GM12878 (cell line): Measurements from ENCODE around the gene RRAD. TPM values are rescaled to one million over a fixed set of nuclear protein-coding genes. Genes with fewer than 3 reads are reported as not detected.

Experiments used
- ATAC-seq: fragments of 200-7000 bp; cut with Tn5 transposase; 3 replicates; pipeline ENCODE4 v1.9.1; 2020; ENCODE audit warnings: mild to moderate bottlenecking, moderate library complexity
- BruUV-seq: library from RNA; stranded (reverse); fragments of 400-500 nt; replicated peaks from 2 replicates; lab custom pipeline; 2021; lab: Mats Ljungman, UMichigan
- CTCF ChIA-PET: fragments of 300-600 bp; sonication (Branson Sonifier 250); formaldehyde crosslinking; extraction: SDS; loops from one replicate; lab custom pipeline; 2021; ENCODE audit warnings: inconsistent platforms; lab: Yijun Ruan, JAX
- POLR2A ChIA-PET: fragments of 350-600 bp; formaldehyde crosslinking; extraction: SDS; loops from one replicate; lab custom pipeline; 2021; ENCODE audit warnings: inconsistent platforms; lab: Charles Lee
- RAD21 ChIA-PET: fragments of 300-600 bp; sonication (Branson Sonifier 250); formaldehyde crosslinking; loops from one replicate; lab custom pipeline; 2023; ENCODE audit warnings: antibody characterized with exemption; ENCODE audit not compliant: unreplicated experiment; lab: Charles Lee
- SMC1A ChIA-PET: fragments of 300-600 bp; sonication (Branson Sonifier 250); formaldehyde crosslinking; loops from one replicate; lab custom pipeline; 2023; ENCODE audit not compliant: unreplicated experiment, uncharacterized antibody; lab: Charles Lee
- DNase-seq: peaks from one replicate; pipeline ENCODE4 v3.0.0-alpha.2; 2011; ENCODE audit warnings: low read depth, low spot score
- FAIRE-seq: peaks from 3 replicates; lab custom pipeline; 2011; peaks lifted over from hg19 to GRCh38; lab: Jason Lieb, UNC
- H2AFZ ChIP-seq: 2 replicates; pipeline ENCODE4 v1.6.0; 2011; ENCODE audit warnings: low read depth, low read length, control low read depth; ENCODE audit not compliant: control insufficient read depth
- H3K27ac ChIP-seq: 2 replicates; pipeline ENCODE4 v1.5.1; 2011; ENCODE audit warnings: control low read depth; ENCODE audit not compliant: control insufficient read depth, insufficient read depth
- H3K27me3 ChIP-seq, 2 experiments: replicated peaks in 1 of 2; 2 replicates each; pipeline versions ENCODE4 v1.6.0 to v1.6.1; 2011; ENCODE audit warnings: low read length in 1 of 2; ENCODE audit not compliant: control insufficient read depth in 2 of 2, insufficient read depth in 2 of 2
- H3K36me3 ChIP-seq, 2 experiments: 2 replicates each; pipeline ENCODE4 v1.5.1; 2011; ENCODE audit warnings: low read length in 1 of 2; ENCODE audit not compliant: control insufficient read depth in 2 of 2, insufficient read depth in 2 of 2
- H3K4me1 ChIP-seq: 2 replicates; pipeline ENCODE4 v1.6.1; 2011; ENCODE audit warnings: mild to moderate bottlenecking, low read length, moderate library complexity, mixed read lengths; ENCODE audit not compliant: control insufficient read depth, insufficient read depth
- H3K4me2 ChIP-seq: 2 replicates; pipeline ENCODE4 v1.6.0; 2011; ENCODE audit warnings: control low read depth; ENCODE audit not compliant: control insufficient read depth, insufficient read depth
- H3K4me3 ChIP-seq: fragments of 200-600 bp; sonication (generic); 2 replicates; pipeline ENCODE4 v1.5.1; 2016
- H3K79me2 ChIP-seq: 2 replicates; pipeline ENCODE4 v1.6.0; 2011; ENCODE audit warnings: low read length; ENCODE audit not compliant: control insufficient read depth, insufficient read depth
- H3K9ac ChIP-seq: 2 replicates; pipeline ENCODE4 v1.8.0; 2011; ENCODE audit warnings: low read length, control low read depth, mixed read lengths; ENCODE audit not compliant: control insufficient read depth, insufficient read depth
- H3K9me3 ChIP-seq: replicated peaks from 3 replicates; pipeline ENCODE4 v1.5.1; 2011; ENCODE audit warnings: mild to moderate bottlenecking, low read length; ENCODE audit not compliant: control insufficient read depth, insufficient read depth
- H4K20me1 ChIP-seq: 2 replicates; pipeline ENCODE4 v1.6.0; 2011; ENCODE audit not compliant: control insufficient read depth, insufficient read depth
- BMI1 ChIP-seq: fragments of 450-650 bp; IDR thresholded peaks from 2 replicates; pipeline ENCODE4 v1.6.1; 2016; ENCODE audit warnings: mild to moderate bottlenecking, moderate library complexity, borderline replicate concordance
- CHD4 ChIP-seq: fragments of 200-600 bp; sonication (generic); IDR thresholded peaks from 2 replicates; pipeline ENCODE4 v1.6.1; 2016; ENCODE audit warnings: mild to moderate bottlenecking
- EZH2 ChIP-seq: IDR thresholded peaks from 2 replicates; pipeline ENCODE4 v1.6.1; 2012; ENCODE audit warnings: low read depth, mild to moderate bottlenecking, control low read depth, inconsistent platforms, low read length, borderline replicate concordance; ENCODE audit not compliant: control insufficient read depth
- HDAC6 ChIP-seq: fragments of 200-600 bp; sonication (generic); IDR thresholded peaks from one replicate; pipeline ENCODE4 v1.8.0; 2017; ENCODE audit warnings: antibody characterized with exemption; ENCODE audit not compliant: unreplicated experiment
- HDGF ChIP-seq: fragments of 450-650 bp; IDR thresholded peaks from 2 replicates; pipeline ENCODE4 v1.6.1; 2016; ENCODE audit warnings: antibody characterized with exemption
- KLF5 ChIP-seq: fragments of 450-650 bp; IDR thresholded peaks from 2 replicates; pipeline ENCODE4 v1.6.1; 2014; ENCODE audit warnings: mild to moderate bottlenecking; ENCODE audit not compliant: partially characterized antibody
- NBN ChIP-seq: fragments of 450-650 bp; IDR thresholded peaks from 2 replicates; pipeline ENCODE4 v1.6.1; 2016
- NKRF ChIP-seq: fragments of 450-650 bp; conservative IDR thresholded peaks from 2 replicates; pipeline ENCODE4 v1.6.1; 2017; ENCODE audit warnings: mild to moderate bottlenecking, moderate library complexity
- NR2C2 ChIP-seq: IDR thresholded peaks from 2 replicates; pipeline ENCODE4 v1.6.1; 2011; ENCODE audit warnings: borderline replicate concordance, low read depth; ENCODE audit not compliant: control insufficient read depth, insufficient read length
- PAX8 ChIP-seq: fragments of 450-650 bp; IDR thresholded peaks from 2 replicates; pipeline ENCODE4 v1.6.1; 2017; ENCODE audit warnings: mild to moderate bottlenecking, moderate library complexity
- SMC3 ChIP-seq: IDR thresholded peaks from 2 replicates; pipeline ENCODE4 v1.6.1; 2011; ENCODE audit warnings: low read length, improper control_type of control experiment, borderline replicate concordance
- TBL1XR1 ChIP-seq: IDR thresholded peaks from 2 replicates; pipeline ENCODE4 v1.6.1; 2012; ENCODE audit warnings: low read depth, low read length, improper control_type of control experiment
- ZSCAN29 ChIP-seq: fragments of 450-650 bp; IDR thresholded peaks from 2 replicates; pipeline ENCODE4 v1.6.1; 2017; ENCODE audit warnings: mild to moderate bottlenecking, moderate library complexity
- WGBS: methylation state at CpG from one replicate; pipeline ENCODE4 v1.1.6; 2016; ENCODE audit warnings: low lambda C conversion rate; ENCODE audit not compliant: insufficient replicate concordance, insufficient coverage; ENCODE audit errors: missing lambda C conversion rate; 5-methylcytosine and 5-hydroxymethylcytosine counted together
- in situ Hi-C: fragments of 300-500 bp; cut with MboI; formaldehyde crosslinking; loops from 9 replicates; pipeline ENCODE4 v1.14.3; 2018; ENCODE audit warnings: mixed read lengths
- intact Hi-C: fragments of 100-400 bp; cut with micrococcal nuclease; formaldehyde crosslinking; loops from one replicate; pipeline ENCODE4 v1.14.2; 2022; ENCODE audit not compliant: unreplicated experiment
- polyA plus RNA-seq, 11 experiments: library from polyadenylated mRNA; depleted of rRNA in 4 of 11; unstranded in 6 of 11; stranded (reverse) in 5 of 11; fragments of >200 nt; fragmentation: Nextera tagmentation in 4 of 11; fragmentation: Illumina TruSeq in 1 of 11; extraction: Ambion mirVana in 4 of 11; extraction: Trizol in 1 of 11; gene quantifications; 1 replicate in 1 of 11; 2 replicates in 10 of 11; pipeline versions ENCODE4 v1.2.1 to v1.2.3, GENCODE V29; 2011 to 2016; ENCODE audit warnings: inconsistent platforms in 2 of 11, missing spikeins in 2 of 11, low read depth in 1 of 11
- total RNA-seq, 4 experiments: library from RNA; depleted of rRNA in 3 of 4; stranded (reverse); fragments of >200 nt in 3 of 4; fragmentation: Illumina TruSeq in 1 of 4; extraction: Trizol in 1 of 4; gene quantifications; 2 replicates each; pipeline versions ENCODE4 v1.2.1 to v1.2.3, GENCODE V29; 2013 to 2021
- TF ChIP-seq, protein P1 (sequence below): fragments of 450-650 bp; IDR thresholded peaks from 2 replicates; pipeline ENCODE4 v1.6.1; 2017; ENCODE audit warnings: mild to moderate bottlenecking, moderate library complexity
- TF ChIP-seq, protein P2 (sequence below): fragments of 450-650 bp; IDR thresholded peaks from 2 replicates; pipeline ENCODE4 v1.6.1; 2016; ENCODE audit warnings: mild to moderate bottlenecking, moderate library complexity, borderline replicate concordance

RRAD gene
- total and polyA plus RNA-seq, 10 of the 15 experiments (the other 5 are each of a cell fraction or from before 2014, with no cell fraction given): 0.11 to 8.5 (median 2.8) TPM

DNA sequence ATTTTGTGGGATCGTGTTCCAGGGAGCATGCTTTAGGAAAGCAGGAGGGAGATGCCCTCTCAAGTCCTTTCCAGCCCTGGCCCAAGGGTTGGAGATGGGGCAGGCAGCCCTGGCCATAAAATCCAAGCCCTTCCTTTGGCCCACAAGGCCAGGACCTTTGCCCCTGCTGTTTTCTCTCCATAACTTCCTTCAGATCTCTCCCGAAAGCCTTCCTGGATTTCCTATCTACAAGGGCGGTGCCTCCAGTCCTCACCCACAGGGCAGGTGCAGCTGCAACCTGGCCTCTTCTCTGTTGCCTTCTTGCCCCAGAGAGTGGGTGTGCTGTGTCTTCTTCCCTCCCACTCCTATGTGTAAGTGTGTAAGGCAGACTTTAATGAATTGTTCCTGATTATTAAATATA is 53.5 kb downstream of the RRAD start:
- DNase-seq (no peak), ATAC-seq (no peak), FAIRE-seq (no peak)
- intact Hi-C loops (loop anchor here (2.0 kb wide), 1 partner anchor 143 kb away; no protein-coding TSS in a partner anchor), in situ Hi-C loops (no loop called here)
- 61% methylated on average over 3 of the region's 3 CpGs for WGBS
- H3K9me3 ChIP-seq: no peaks in the 10 kb centered on the region
- ChIA-PET SMC1A (interaction anchor here (1.3 to 1.6 kb wide), 3 partner anchors 10 to 43 kb away, joined by 4 to 5 read pairs (median 4); partner anchors contain the start of gene NAE1), CTCF (interaction anchor here (0.7 to 7.5 kb wide), 20 partner anchors 9 to 324 kb away, joined by 3 to 106 read pairs (median 6); partner anchors contain the start of gene NAE1), RAD21 (interaction anchor here (1.3 to 2.2 kb wide), 3 partner anchors 10 to 465 kb away, joined by 3 to 12 read pairs (median 7); partner anchors contain the start of gene NAE1), POLR2A (no interaction called here)
- no peaks in the 10 kb centered on the region for H4K20me1 ChIP-seq
- H3K4me1 ChIP-seq: peaks cover 16% of the 10 kb centered on the region
- no peak overlapping the region for H3K9ac ChIP-seq
- H3K4me3 ChIP-seq: no peak overlapping the region
- no TSS peak for BruUV-seq
- no peaks in the 10 kb centered on the region for H3K36me3 ChIP-seq
- H3K79me2 ChIP-seq: no peaks in the 10 kb centered on the region
- H3K4me2 ChIP-seq: no peak overlapping the region
- H3K27me3 ChIP-seq: no peaks in the 10 kb centered on the region
- H3K27ac ChIP-seq: no peak overlapping the region
- no peak overlapping the region for H2AFZ ChIP-seq
- no peak for TF ChIP-seq NR2C2
- TF ChIP-seq CHD4: no peak
- no peak for TF ChIP-seq PAX8
- no peak for TF ChIP-seq NBN
- no peak for TF ChIP-seq KLF5
- TF ChIP-seq TBL1XR1: no peak
- TF ChIP-seq HDAC6: no peak
- TF ChIP-seq ZSCAN29: no peak
- TF ChIP-seq, protein P1, sequence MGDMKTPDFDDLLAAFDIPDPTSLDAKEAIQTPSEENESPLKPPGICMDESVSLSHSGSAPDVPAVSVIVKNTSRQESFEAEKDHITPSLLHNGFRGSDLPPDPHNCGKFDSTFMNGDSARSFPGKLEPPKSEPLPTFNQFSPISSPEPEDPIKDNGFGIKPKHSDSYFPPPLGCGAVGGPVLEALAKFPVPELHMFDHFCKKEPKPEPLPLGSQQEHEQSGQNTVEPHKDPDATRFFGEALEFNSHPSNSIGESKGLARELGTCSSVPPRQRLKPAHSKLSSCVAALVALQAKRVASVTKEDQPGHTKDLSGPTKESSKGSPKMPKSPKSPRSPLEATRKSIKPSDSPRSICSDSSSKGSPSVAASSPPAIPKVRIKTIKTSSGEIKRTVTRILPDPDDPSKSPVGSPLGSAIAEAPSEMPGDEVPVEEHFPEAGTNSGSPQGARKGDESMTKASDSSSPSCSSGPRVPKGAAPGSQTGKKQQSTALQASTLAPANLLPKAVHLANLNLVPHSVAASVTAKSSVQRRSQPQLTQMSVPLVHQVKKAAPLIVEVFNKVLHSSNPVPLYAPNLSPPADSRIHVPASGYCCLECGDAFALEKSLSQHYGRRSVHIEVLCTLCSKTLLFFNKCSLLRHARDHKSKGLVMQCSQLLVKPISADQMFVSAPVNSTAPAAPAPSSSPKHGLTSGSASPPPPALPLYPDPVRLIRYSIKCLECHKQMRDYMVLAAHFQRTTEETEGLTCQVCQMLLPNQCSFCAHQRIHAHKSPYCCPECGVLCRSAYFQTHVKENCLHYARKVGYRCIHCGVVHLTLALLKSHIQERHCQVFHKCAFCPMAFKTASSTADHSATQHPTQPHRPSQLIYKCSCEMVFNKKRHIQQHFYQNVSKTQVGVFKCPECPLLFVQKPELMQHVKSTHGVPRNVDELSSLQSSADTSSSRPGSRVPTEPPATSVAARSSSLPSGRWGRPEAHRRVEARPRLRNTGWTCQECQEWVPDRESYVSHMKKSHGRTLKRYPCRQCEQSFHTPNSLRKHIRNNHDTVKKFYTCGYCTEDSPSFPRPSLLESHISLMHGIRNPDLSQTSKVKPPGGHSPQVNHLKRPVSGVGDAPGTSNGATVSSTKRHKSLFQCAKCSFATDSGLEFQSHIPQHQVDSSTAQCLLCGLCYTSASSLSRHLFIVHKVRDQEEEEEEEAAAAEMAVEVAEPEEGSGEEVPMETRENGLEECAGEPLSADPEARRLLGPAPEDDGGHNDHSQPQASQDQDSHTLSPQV: no peak
- TF ChIP-seq BMI1: no peak
- TF ChIP-seq, protein P2, sequence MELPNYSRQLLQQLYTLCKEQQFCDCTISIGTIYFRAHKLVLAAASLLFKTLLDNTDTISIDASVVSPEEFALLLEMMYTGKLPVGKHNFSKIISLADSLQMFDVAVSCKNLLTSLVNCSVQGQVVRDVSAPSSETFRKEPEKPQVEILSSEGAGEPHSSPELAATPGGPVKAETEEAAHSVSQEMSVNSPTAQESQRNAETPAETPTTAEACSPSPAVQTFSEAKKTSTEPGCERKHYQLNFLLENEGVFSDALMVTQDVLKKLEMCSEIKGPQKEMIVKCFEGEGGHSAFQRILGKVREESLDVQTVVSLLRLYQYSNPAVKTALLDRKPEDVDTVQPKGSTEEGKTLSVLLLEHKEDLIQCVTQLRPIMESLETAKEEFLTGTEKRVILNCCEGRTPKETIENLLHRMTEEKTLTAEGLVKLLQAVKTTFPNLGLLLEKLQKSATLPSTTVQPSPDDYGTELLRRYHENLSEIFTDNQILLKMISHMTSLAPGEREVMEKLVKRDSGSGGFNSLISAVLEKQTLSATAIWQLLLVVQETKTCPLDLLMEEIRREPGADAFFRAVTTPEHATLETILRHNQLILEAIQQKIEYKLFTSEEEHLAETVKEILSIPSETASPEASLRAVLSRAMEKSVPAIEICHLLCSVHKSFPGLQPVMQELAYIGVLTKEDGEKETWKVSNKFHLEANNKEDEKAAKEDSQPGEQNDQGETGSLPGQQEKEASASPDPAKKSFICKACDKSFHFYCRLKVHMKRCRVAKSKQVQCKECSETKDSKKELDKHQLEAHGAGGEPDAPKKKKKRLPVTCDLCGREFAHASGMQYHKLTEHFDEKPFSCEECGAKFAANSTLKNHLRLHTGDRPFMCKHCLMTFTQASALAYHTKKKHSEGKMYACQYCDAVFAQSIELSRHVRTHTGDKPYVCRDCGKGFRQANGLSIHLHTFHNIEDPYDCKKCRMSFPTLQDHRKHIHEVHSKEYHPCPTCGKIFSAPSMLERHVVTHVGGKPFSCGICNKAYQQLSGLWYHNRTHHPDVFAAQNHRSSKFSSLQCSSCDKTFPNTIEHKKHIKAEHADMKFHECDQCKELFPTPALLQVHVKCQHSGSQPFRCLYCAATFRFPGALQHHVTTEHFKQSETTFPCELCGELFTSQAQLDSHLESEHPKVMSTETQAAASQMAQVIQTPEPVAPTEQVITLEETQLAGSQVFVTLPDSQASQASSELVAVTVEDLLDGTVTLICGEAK: no peak
- no peak for TF ChIP-seq SMC3
- TF ChIP-seq NKRF: no peak
- no peak for TF ChIP-seq EZH2
- TF ChIP-seq HDGF: no peak
